ENCODE data around the gene PROX1.

PROX1 gene

GRCh38 chr1:214002060-214002459, 14.3 kb downstream of the PROX1 start:
- no peak for DNase-seq

GRCh38 chr1:214002472-214002871, 14.7 kb downstream of the PROX1 start:
- no peak for DNase-seq

- DNase-seq: no peak
Measured at GRCh38 chr1:214003233-214003632, 15.5 kb downstream of the PROX1 start.

DNA sequence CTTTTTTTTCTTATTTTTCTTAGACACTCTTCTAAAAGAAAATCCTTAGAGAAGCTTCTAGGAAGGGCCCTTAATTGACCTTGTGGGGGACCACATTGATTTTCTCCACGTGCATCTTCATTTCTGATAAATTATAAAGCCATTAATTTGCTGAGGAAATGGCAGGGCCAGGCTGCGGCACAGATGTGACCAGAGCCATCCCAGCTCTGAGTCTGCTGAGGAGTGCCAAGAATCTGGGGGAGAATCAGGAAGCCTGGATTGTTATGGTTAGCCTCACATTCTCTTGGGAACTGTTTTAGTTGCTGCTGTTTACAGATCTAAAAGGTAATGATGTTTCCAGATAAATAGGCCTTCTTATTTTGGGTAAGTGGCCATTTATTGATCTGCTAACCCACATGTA, 16.2 kb downstream of the PROX1 start:
- DNase-seq: no peak

DNA sequence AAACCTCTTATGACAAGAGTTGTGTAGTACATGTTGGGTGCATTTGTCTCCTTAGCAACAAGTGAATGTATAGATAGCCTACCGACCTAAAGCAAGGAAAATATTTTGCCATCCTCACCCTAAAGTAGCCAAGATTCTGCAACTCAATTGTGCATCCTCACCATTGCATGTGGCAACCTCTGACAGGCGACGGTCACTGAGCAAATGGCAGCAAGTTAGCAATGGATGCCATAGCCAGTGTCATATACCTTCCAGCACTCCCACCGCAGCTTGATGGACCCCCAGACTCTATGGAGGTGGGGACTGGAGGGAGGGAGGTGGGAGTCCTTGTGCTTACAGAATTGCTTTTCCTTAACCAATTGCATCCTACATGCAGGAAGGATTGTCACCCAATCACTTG, 17.0 kb downstream of the PROX1 start:
- no peak for DNase-seq

DNA sequence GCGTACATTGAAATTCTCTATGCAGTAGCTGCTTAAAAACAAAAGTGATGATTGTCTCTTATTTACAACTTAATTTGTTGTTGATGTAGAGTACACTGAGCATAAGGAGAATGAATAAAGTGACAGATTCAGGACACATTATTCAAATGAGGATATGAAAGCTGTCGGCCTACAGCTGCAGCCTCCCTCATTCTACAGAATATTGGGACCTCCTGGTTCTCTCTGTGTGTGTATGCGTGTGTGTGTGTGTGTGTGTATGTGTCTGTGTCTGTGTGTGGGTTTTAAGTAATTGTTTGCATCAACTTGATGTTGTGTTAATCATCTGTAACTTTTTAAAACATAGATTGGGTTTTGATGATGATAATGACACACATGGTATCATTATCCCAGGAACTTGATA, 17.9 kb downstream of the PROX1 start:
- no peak for DNase-seq

DNA sequence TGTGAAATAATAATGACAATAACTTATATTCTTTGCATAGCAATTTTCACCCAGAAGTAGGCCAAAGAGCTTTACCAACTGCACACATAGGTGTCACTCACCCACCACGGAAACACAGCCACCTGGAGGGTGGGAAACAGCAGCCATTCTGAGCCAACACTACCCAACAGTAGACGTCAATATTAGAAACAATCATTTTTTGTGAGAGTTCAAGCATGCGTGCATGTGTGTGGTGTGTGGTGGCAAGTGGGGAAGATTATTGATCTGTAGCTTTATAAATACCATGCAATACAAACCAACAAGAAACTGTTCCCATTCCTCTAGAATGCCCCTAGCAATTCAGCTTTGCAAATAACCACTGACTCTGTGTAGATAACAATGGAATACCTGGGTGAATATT, 19.1 kb downstream of the PROX1 start:
- DNase-seq: no peak

DNA sequence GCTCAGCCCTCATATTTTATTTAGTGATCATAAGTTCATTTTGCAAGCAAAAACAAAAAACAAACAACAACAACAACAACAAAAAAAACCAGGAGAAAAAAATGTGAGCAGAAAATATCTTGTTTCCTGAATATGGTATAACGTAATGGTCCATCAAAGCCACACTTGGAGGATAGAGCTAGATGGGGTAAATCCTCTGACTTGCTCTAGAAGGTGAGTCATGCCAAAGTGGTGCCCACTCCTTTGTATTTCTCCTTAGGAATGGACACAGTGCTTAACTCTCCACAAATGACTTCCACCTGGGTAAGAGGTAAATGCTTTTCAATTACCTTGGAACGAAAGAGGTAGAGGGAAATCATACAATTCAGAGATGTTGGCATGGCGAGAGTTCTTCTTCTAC, 20.6 kb downstream of the PROX1 start:
- no peak for DNase-seq

DNA sequence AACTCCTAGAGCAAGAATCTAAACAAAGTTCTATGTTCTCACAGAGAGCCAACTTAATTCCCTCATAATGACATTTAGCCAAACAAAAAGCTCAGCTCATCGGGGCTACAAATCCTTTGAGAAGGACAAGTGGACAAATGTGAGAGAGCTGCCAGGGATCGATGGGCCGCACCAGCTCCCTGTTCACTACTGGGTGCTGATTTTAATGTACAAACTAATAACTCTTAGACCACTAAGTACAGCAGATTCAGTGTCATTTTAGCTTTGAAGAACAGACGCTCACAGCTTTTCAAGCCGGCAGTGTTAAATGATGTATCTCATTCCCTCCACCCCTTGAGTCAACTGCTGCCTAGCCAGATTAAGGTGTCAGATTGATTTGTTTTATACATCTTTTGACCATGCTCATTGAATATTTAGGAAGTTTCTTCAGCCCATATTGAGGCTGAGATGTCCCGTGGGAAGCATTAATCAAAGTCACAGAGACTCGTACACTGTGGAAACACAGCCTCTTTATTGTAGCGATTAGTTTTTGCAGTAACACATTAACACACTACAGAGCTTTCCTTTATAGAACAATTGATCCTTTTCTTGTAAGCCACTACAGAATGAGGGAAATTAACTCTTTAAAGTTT, 21.1 kb downstream of the PROX1 start:
- DNase-seq: no peak

- no peak for DNase-seq
Measured at GRCh38 chr1:214009423-214010196, 21.8 kb downstream of the PROX1 start.

- DNase-seq: no peak
Measured at GRCh38 chr1:214010197-214010573, 22.4 kb downstream of the PROX1 start.

GRCh38 chr1:214010717-214011116, 22.9 kb downstream of the PROX1 start:
- DNase-seq: no peak

- DNase-seq: no peak
Measured at GRCh38 chr1:214012418-214012817, 24.6 kb downstream of the PROX1 start.

DNA sequence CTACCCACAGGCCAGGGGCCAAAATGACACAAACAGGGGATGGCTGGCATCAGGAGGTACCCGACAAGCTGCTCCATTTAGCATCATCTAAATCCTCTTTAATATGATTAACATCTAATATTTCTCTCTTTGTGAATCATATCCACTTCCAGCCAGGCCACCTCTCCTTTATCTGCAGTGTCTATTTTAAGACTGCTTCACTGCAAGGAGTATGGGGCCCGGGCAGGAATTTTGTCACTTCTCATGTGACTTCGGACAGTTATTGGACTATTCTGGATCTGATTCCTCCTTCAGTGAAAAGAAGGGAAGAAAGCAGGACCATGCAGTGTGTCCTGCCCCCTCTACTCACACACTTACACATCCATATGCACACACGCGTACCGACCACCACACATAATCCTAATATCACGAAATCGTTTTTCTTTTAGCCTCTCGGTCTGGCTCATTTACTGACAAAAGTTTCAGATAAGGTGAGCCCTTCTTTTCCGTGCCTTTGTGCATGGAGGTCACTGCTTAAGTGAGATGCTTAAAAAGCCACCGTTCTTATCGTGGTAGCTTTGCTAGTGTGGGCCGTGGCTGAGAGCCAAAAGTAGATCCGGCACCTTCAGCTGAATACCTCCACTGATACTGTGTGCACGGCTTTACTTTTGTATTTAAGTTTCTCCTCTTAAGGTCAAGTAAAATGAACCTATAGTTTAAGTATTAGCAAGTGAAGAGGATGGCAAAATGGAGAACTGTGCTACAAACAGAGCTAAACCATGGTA, 26.0 kb downstream of the PROX1 start:
- no peak for DNase-seq

DNA sequence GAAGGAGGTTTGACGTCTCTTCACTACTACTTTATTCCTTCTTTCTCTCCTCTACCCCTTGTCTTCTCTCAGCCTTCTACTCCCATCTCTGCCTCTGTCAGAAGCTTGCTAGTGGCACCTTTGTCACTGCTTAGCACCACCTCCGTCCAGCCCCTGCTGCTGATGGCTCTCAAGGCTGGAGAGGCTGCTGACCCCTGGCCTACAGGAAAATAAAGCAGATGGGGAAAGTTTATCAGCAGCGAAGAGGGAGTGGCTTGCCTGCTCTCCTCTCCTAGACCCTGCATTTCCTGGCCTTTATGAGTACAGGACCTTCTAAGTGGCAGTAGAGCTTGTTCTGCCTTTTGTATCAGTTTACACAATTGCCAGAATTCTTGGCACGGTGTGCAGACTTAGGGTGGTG, 27.0 kb downstream of the PROX1 start:
- DNase-seq: no peak

- DNase-seq: no peak
Measured at GRCh38 chr1:214017191-214017982, 29.6 kb downstream of the PROX1 start.

GRCh38 chr1:214018386-214019268, 30.9 kb downstream of the PROX1 start:
- DNase-seq: no peak

DNA sequence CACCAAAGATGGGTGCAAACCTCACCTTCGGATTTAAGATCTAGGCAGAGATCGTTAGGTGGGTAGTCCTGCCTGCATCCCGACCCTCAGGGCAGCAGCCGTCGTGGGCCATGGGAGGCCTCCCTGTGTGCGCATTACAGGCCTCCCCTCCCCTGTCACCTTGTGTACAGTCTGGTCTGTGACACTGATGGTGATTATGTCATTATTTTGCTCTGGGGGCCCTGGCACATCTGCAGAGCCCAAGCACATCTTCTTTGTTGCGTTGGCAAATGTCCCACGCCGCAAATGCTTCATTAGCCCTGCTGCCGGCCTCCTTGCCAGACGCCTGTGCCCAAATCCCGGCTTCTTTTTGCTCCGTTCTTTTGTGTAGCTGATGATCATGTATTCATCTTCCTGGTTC, 31.7 kb downstream of the PROX1 start:
- no peak for DNase-seq

- no peak for DNase-seq
Measured at GRCh38 chr1:214021321-214021720, 33.5 kb downstream of the PROX1 start.

DNA sequence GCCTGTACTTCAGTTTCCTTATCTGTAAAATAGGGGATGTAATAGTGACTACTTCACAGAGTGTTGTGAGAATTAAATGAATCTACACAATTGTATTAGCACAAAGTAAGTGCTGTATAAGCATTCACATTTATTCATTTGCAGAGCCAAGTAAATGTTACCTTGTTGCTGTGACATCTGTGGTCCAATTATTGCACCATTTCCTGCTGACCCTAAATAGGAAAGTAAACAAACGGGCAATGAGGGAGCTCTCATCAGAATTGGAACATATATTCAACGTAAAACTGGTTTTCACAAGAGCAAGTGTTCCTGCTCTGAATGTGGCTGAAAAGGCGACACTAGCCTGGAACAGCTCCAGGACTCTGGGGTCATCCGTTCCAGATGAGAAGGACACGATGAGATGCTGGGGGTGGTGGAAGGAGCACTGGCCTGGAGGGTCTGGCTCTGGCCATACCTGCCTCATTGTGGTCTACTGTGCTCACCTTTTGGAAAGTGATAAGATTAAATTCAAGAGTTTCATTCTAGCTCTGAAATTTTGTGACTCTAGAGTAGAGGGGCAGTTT, 34.5 kb downstream of the PROX1 start:
- DNase-seq: no peak

DNA sequence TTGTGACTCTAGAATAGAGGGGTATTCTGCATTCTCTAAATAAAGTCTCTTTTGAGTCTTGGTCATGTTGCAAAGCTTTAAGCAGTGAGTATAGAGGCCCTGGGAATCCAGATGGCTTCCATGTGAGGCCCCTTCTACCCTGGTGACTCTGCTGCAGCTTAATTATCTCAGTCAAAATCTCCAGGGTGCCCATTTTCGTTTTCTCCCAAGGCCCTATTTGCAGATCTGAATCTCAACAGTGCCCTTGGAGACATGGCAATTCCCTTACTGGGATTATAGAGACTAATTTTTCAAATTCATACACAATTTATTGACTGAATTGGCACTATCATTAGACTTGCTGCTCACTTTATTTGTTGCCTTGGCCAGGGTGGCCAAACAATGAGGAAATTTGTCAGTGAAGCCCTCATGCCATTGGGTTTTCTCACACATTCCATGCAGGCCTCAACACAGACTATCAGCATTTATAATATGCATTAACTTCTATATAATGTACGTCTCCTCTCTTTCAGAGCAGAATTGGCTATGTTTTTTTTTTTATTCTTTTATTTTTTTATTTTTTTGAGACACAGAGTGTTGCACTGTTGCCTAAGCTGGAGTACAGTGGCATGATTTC, 35.1 kb downstream of the PROX1 start:
- no peak for DNase-seq
